Colonic mucosa (tissue), 4 donors: ENCODE measurements around the gene CREBBP. TPM values are rescaled to one million over a fixed set of nuclear protein-coding genes. Genes with fewer than 3 reads are reported as not detected.

ENCODE experiments used
- DNase-seq: peaks from one replicate; pipeline ENCODE4 v3.0.0-alpha.2; 2020
- H3K27ac ChIP-seq: fragments of 200-600 bp; one replicate; pipeline ENCODE4 v1.8.0; 2021
- H3K27me3 ChIP-seq: fragments of 200-600 bp; one replicate; pipeline ENCODE4 v1.8.0; 2021
- H3K36me3 ChIP-seq: fragments of 200-600 bp; one replicate; pipeline ENCODE4 v1.8.0; 2021
- H3K4me1 ChIP-seq: fragments of 200-600 bp; one replicate; pipeline ENCODE4 v1.8.0; 2021; ENCODE audit warnings: mild to moderate bottlenecking
- H3K4me3 ChIP-seq: fragments of 200-600 bp; one replicate; pipeline ENCODE4 v1.8.0; 2021
- H3K9ac ChIP-seq, 2 donors: one replicate each; pipeline ENCODE4 v1.7.0; 2013; ENCODE audit warnings: control low read depth in 2 of 2, low read depth in 2 of 2, low read length in 2 of 2
- H3K9me3 ChIP-seq: fragments of 200-600 bp; one replicate; pipeline ENCODE4 v1.8.0; 2021
- CTCF ChIP-seq: fragments of 200-600 bp; IDR thresholded peaks from one replicate; pipeline ENCODE4 v1.8.0; 2022; ENCODE audit warnings: antibody characterized with exemption, mild to moderate bottlenecking
- intact Hi-C: fragments of 100-400 bp; cut with DNase I; formaldehyde crosslinking; loops from one replicate; pipeline ENCODE4 v1.14.1; 2022
- total RNA-seq, 2 donors: library from RNA; stranded (reverse); fragmentation: NEBNext Ultra II Directional in 1 of 2; extraction: Animal tissue kit (Norgen Biotek cat#: 25700) in 1 of 2; gene quantifications; one replicate each; pipeline ENCODE4 v1.2.1, GENCODE V29; 2021
- donor health status: healthy.
- donor health status: DM: no; HTN: no; CAD: no.
- donor health status: DM: no; HTN: no; CAD: no.

The CREBBP gene
- total RNA-seq, 2 donors from 2014 or later = 42.0 to 45.2 TPM

- no peak for TF ChIP-seq CTCF
- H3K36me3 ChIP-seq = no peaks in the 10 kb centered on the region
- no peak overlapping the region for H3K4me3 ChIP-seq
- DNase-seq = no peak
- no peak overlapping the region for H3K27ac ChIP-seq
- H3K27me3 ChIP-seq = no peaks in the 10 kb centered on the region
- no peaks in the 10 kb centered on the region for H3K9me3 ChIP-seq
- H3K4me1 ChIP-seq = no peaks in the 10 kb centered on the region
- H3K9ac ChIP-seq = no peak overlapping the region
- intact Hi-C loops = no loop called here
These were observed 181.6 kb downstream of the CREBBP start for GRCh38 chr16:3698941-3699340.

GRCh38 chr16:3696425-3697218 lies 183.9 kb downstream of the CREBBP start:
- DNase-seq = no peak
- Histone ChIP-seq H3K9ac (no peak overlapping the region), H3K27ac (no peak overlapping the region), H3K4me1 (no peaks in the 10 kb centered on the region), H3K4me3 (no peak overlapping the region), H3K36me3 (no peaks in the 10 kb centered on the region), H3K9me3 (no peaks in the 10 kb centered on the region), H3K27me3 (no peaks in the 10 kb centered on the region)
- TF ChIP-seq CTCF = no peak
- intact Hi-C loops = no loop called here

GRCh38 chr16:3695610-3696369 lies 184.7 kb downstream of the CREBBP start:
- no peak for TF ChIP-seq CTCF
- H3K4me3 ChIP-seq = no peak overlapping the region
- intact Hi-C loops = no loop called here
- H3K27ac ChIP-seq = no peak overlapping the region
- peaks cover 2% of the 10 kb centered on the region for H3K4me1 ChIP-seq
- no peaks in the 10 kb centered on the region for H3K9me3 ChIP-seq
- H3K9ac ChIP-seq = no peak overlapping the region
- no peaks in the 10 kb centered on the region for H3K27me3 ChIP-seq
- DNase-seq = no peak
- H3K36me3 ChIP-seq = no peaks in the 10 kb centered on the region

GRCh38 chr16:3694051-3694450 lies 186.5 kb downstream of the CREBBP start:
- Histone ChIP-seq H3K27ac (no peak overlapping the region), H3K9ac (no peak overlapping the region), H3K4me1 (peaks cover 4% of the 10 kb centered on the region), H3K9me3 (no peaks in the 10 kb centered on the region), H3K4me3 (no peak overlapping the region), H3K27me3 (no peaks in the 10 kb centered on the region), H3K36me3 (no peaks in the 10 kb centered on the region)
- DNase-seq = no peak
- intact Hi-C loops = loop anchor here (5.0 kb wide), 1 partner anchor 183 kb away; no protein-coding TSS in a partner anchor
- no peak for TF ChIP-seq CTCF

GRCh38 chr16:3691761-3692160 lies 188.8 kb downstream of the CREBBP start:
- no peak for DNase-seq
- intact Hi-C loops = loop anchor here (5.0 kb wide), 1 partner anchor 186 kb away; no protein-coding TSS in a partner anchor
- Histone ChIP-seq H3K4me3 (no peak overlapping the region), H3K9ac (no peak overlapping the region), H3K27me3 (no peaks in the 10 kb centered on the region), H3K4me1 (peaks cover 4% of the 10 kb centered on the region), H3K27ac (no peak overlapping the region), H3K36me3 (no peaks in the 10 kb centered on the region), H3K9me3 (no peaks in the 10 kb centered on the region)
- TF ChIP-seq CTCF = no peak
